ENCODE data around the gene TUBB1.

DNA sequence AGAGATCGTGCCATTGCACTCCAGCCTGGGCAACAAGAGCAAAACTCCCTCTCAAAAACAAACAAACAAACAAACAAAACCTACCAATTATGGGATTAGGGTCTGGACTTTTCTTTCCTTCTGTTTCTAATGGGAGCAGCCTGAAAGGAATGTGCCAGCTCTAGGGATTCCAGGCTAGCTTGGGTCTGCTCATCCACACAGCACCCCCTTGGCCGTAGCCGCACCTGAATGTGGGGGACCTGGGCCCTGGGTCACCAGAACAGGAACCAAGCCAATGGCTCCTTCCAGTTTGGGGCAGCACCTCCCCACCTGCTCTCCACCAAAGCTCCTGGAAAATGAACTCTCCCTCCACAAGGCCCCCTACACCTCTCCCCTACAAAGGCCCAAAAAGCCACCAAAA is 18.9 kb upstream of the TUBB1 start:
- TF ChIP-seq CTCF (IDR thresholded peaks at IDR 0.05; ENCODE audit: low read depth, low read length) (no peak), POLR2A (IDR thresholded peaks at IDR 0.05; ENCODE audit: extremely low read depth, insufficient read length) (no peak), MYC (IDR thresholded peaks at IDR 0.05; ENCODE audit: low read depth, low read length) (no peak)
- TF ChIP-seq, protein P1, sequence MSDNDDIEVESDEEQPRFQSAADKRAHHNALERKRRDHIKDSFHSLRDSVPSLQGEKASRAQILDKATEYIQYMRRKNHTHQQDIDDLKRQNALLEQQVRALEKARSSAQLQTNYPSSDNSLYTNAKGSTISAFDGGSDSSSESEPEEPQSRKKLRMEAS (IDR thresholded peaks at IDR 0.05; ENCODE audit: low read depth, low read length) = no peak

Data from NB4 (cell line).